ENCODE data around the gene PARP12.

PARP12 gene

DNA sequence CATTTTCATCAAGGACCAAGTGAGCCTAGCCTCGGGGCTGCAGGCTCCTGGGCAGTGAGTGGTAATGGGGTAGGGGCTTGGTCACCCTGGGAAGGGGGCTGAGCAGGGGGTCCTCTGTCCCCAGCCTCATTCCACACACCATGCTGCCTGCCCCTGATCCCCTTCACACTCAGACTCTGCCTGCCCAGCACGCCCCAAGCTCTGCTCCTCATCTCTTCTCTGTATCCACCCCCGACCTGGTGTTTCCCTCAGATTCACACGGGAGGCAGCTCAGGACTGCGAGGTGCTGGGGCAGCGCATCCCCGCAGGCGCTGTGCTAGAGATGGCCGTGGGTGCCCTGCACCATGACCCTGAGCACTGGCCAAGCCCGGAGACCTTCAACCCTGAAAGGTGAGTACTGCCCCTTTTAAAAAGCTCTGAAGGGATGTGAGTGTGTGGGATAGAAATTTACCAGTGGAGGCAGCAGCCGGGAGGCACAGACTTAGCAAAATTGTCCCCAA lies 47.2 kb downstream of the PARP12 start:
- Histone ChIP-seq H4K20me1 (ENCODE audit: insufficient read depth, low read length) (no peaks in the 10 kb centered on the region), H3K4me1 (ENCODE audit: insufficient read depth, low read length) (no peaks in the 10 kb centered on the region), H3K9ac (ENCODE audit: low read depth, low read length) (no peak overlapping the region), H3K27ac (ENCODE audit: low read length) (no peak overlapping the region), H3K36me3 (ENCODE audit: insufficient read depth, low read length) (no peaks in the 10 kb centered on the region), H2AFZ (ENCODE audit: low read depth, low read length) (no peak overlapping the region), H3K27me3 (ENCODE audit: insufficient read depth, low read length, poor library complexity) (no peaks in the 10 kb centered on the region), H3K79me2 (ENCODE audit: insufficient read depth, low read length) (no peaks in the 10 kb centered on the region), H3K9me3 (ENCODE audit: insufficient read depth, low read length, severe bottlenecking) (no peaks in the 10 kb centered on the region), H3K4me2 (ENCODE audit: insufficient read depth, low read length) (no peak overlapping the region), H3K4me3 (ENCODE audit: low read depth in 1 of 2, low read length in 2 of 2) (no peak overlapping the region)
- TF ChIP-seq EZH2 (IDR thresholded peaks at IDR 0.05; ENCODE audit: borderline replicate concordance, low read depth, low read length, severe bottlenecking) (no peak), CTCF (IDR thresholded peaks at IDR 0.05; ENCODE audit: borderline replicate concordance, extremely low read depth, low read length, poor library complexity, severe bottlenecking) (no peak)
- ATAC-seq (ENCODE audit: insufficient read depth, low read depth) (no peak), DNase-seq (no peak)

DNA sequence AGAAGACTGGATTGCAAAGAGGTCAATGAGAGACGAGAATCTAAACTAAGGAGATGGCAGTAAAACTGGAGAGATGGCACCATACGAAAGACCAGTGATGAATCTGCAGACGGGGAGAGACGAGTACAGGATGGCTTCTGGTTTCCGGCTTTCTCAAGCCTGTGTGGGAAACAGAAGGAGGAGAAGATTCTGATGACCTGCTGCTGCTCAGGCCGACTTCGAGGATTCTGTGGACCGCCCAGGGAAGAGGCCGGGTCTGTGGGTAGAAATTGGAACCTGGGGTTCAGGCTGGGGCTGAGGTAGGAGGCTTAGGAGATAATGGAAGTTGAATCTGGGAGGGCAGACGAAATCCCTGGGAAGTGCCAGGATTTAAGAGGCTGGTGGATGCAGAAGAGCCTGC lies 48.6 kb downstream of the PARP12 start:
- Histone ChIP-seq H2AFZ (ENCODE audit: low read depth, low read length) (no peak overlapping the region), H3K79me2 (ENCODE audit: insufficient read depth, low read length) (no peaks in the 10 kb centered on the region), H4K20me1 (ENCODE audit: insufficient read depth, low read length) (no peaks in the 10 kb centered on the region), H3K4me2 (ENCODE audit: insufficient read depth, low read length) (no peak overlapping the region), H3K9me3 (ENCODE audit: insufficient read depth, low read length, severe bottlenecking) (no peaks in the 10 kb centered on the region), H3K27me3 (ENCODE audit: insufficient read depth, low read length, poor library complexity) (no peaks in the 10 kb centered on the region), H3K27ac (ENCODE audit: low read length) (no peak overlapping the region), H3K9ac (ENCODE audit: low read depth, low read length) (no peak overlapping the region), H3K4me1 (ENCODE audit: insufficient read depth, low read length) (no peaks in the 10 kb centered on the region), H3K4me3 (ENCODE audit: low read depth in 1 of 2, low read length in 2 of 2) (no peak overlapping the region), H3K36me3 (ENCODE audit: insufficient read depth, low read length) (no peaks in the 10 kb centered on the region)
- no peak for DNase-seq
- TF ChIP-seq EZH2 (IDR thresholded peaks at IDR 0.05; ENCODE audit: borderline replicate concordance, low read depth, low read length, severe bottlenecking) (no peak), CTCF (IDR thresholded peaks at IDR 0.05; ENCODE audit: borderline replicate concordance, extremely low read depth, low read length, poor library complexity, severe bottlenecking) (no peak)
- no peak for ATAC-seq (ENCODE audit: insufficient read depth, low read depth)

- Histone ChIP-seq H2AFZ (ENCODE audit: low read depth, low read length) (no peak overlapping the region), H3K79me2 (ENCODE audit: insufficient read depth, low read length) (no peaks in the 10 kb centered on the region), H3K9me3 (ENCODE audit: insufficient read depth, low read length, severe bottlenecking) (no peaks in the 10 kb centered on the region), H3K4me3 (ENCODE audit: low read depth in 1 of 2, low read length in 2 of 2) (no peak overlapping the region), H4K20me1 (ENCODE audit: insufficient read depth, low read length) (no peaks in the 10 kb centered on the region), H3K27me3 (ENCODE audit: insufficient read depth, low read length, poor library complexity) (no peaks in the 10 kb centered on the region), H3K36me3 (ENCODE audit: insufficient read depth, low read length) (no peaks in the 10 kb centered on the region), H3K27ac (ENCODE audit: low read length) (no peak overlapping the region), H3K4me2 (ENCODE audit: insufficient read depth, low read length) (no peak overlapping the region), H3K9ac (ENCODE audit: low read depth, low read length) (no peak overlapping the region), H3K4me1 (ENCODE audit: insufficient read depth, low read length) (no peaks in the 10 kb centered on the region)
- TF ChIP-seq EZH2 (IDR thresholded peaks at IDR 0.05; ENCODE audit: borderline replicate concordance, low read depth, low read length, severe bottlenecking) (no peak), CTCF (IDR thresholded peaks at IDR 0.05; ENCODE audit: borderline replicate concordance, extremely low read depth, low read length, poor library complexity, severe bottlenecking) (no peak)
- ATAC-seq (ENCODE audit: insufficient read depth, low read depth) (no peak), DNase-seq (no peak)
These were observed 49.1 kb downstream of the PARP12 start for GRCh38 chr7:140013676-140014075.
